NCI-H1694 (cell line): ENCODE results near the gene GLYAT.
"Not testable (repeated sequence)": the region's sequence is repeated elsewhere in the genome, so short reads cannot be mapped to it uniquely, and the experiment has no call there.

Experiments used
- DNase-seq: peaks from one replicate; lab custom pipeline; 2025; lab: John Stamatoyannopoulos, UW

The GLYAT gene

GRCh38 chr11:58677536-58677935 is 54.2 kb downstream of the GLYAT start:
- DNase-seq, result not testable (repeated sequence)

- DNase-seq, result no peak
Observed at GRCh38 chr11:58676563-58677135, 55.1 kb downstream of the GLYAT start.

GRCh38 chr11:58675334-58676155 is 56.2 kb downstream of the GLYAT start:
- no peak for DNase-seq

GRCh38 chr11:58674609-58675008 is 57.1 kb downstream of the GLYAT start:
- DNase-seq, result no peak

GRCh38 chr11:58671983-58672633 is 59.6 kb downstream of the GLYAT start:
- DNase-seq, result no peak

GRCh38 chr11:58659910-58660570 is 71.7 kb downstream of the GLYAT start:
- DNase-seq, result no peak

- DNase-seq, result no peak
Observed at GRCh38 chr11:58659404-58659803, 72.3 kb downstream of the GLYAT start.
